Measurements from ENCODE around the gene SKIC3. TPM values are rescaled to one million over a fixed set of nuclear protein-coding genes. Genes with fewer than 3 reads are reported as not detected.
A peak's percentile ranks its signal among the peaks of the same experiment; 100 is the strongest.

Gene SKIC3
- total RNA-seq, 4 donors from 2014 or later, result 81.7 to 270 (median 91.8) TPM

- no peak for TF ChIP-seq POLR2A (IDR thresholded peaks at IDR 0.05)
- no peak for TF ChIP-seq POLR2AphosphoS5 (IDR thresholded peaks at IDR 0.05)
- no peak for TF ChIP-seq CTCF (IDR thresholded peaks at IDR 0.05)
- TF ChIP-seq EP300 (IDR thresholded peaks at IDR 0.05), result no peak
- Histone ChIP-seq H3K27me3 (no peaks in the 10 kb centered on the region), H3K4me1 (no peaks in the 10 kb centered on the region), H3K9me3 (no peaks in the 10 kb centered on the region), H3K27ac (no peak overlapping the region), H3K36me3 (peaks cover 1% of the 10 kb centered on the region), H3K4me3 (no peak overlapping the region)
- 83% methylated on average over 5 of the region's 5 CpGs for WGBS
- no peak for DNase-seq (ENCODE audit: low spot score in 2 of 2)
These were observed 8.6 kb upstream of the SKIC3 start for GRCh38 chr5:95563367-95563766.

- 92% methylated on average over 1 of the region's 1 CpG for WGBS
- Histone ChIP-seq H3K27ac (no peak overlapping the region), H3K4me1 (no peaks in the 10 kb centered on the region), H3K36me3 (no peaks in the 10 kb centered on the region), H3K4me3 (no peak overlapping the region), H3K9me3 (no peaks in the 10 kb centered on the region), H3K27me3 (no peaks in the 10 kb centered on the region)
- TF ChIP-seq EP300 (IDR thresholded peaks at IDR 0.05), result no peak
- TF ChIP-seq CTCF (IDR thresholded peaks at IDR 0.05), result no peak
- TF ChIP-seq POLR2A (IDR thresholded peaks at IDR 0.05), result no peak
- TF ChIP-seq POLR2AphosphoS5 (IDR thresholded peaks at IDR 0.05), result no peak
- no peak for DNase-seq (ENCODE audit: low spot score in 2 of 2)
These were observed 7.5 kb upstream of the SKIC3 start for GRCh38 chr5:95562282-95562681.

GRCh38 chr5:95557841-95558240 is 3.1 kb upstream of the SKIC3 start:
- Histone ChIP-seq H3K27me3 (no peaks in the 10 kb centered on the region), H3K4me3 (no peak overlapping the region), H3K4me1 (peaks cover 25% of the 10 kb centered on the region), H3K27ac (no peak overlapping the region), H3K36me3 (no peaks in the 10 kb centered on the region), H3K9me3 (no peaks in the 10 kb centered on the region)
- 78% methylated on average over 2 of the region's 2 CpGs for WGBS
- TF ChIP-seq EP300 (IDR thresholded peaks at IDR 0.05), result no peak
- no peak for TF ChIP-seq POLR2A (IDR thresholded peaks at IDR 0.05)
- no peak for TF ChIP-seq CTCF (IDR thresholded peaks at IDR 0.05)
- no peak for TF ChIP-seq POLR2AphosphoS5 (IDR thresholded peaks at IDR 0.05)
- DNase-seq (ENCODE audit: low spot score in 2 of 2), result no peak

- WGBS, result under 1% methylated on average over 9 of the region's 9 CpGs
These were observed 776 bp upstream of the SKIC3 start for GRCh38 chr5:95555553-95555952.

GRCh38 chr5:95554331-95554646 is 488 bp downstream of the SKIC3 start:
- under 1% methylated on average over 6 of the region's 6 CpGs for WGBS
- Histone ChIP-seq H3K27me3 (no peaks in the 10 kb centered on the region), H3K9me3 (no peaks in the 10 kb centered on the region), H3K27ac (peak overlapping the region; percentile 83), H3K4me1 (peaks cover 25% of the 10 kb centered on the region), H3K36me3 (peaks cover under 1% of the 10 kb centered on the region), H3K4me3 (peak overlapping the region; percentile 67)
- DNase-seq (ENCODE audit: low spot score in 2 of 2), result no peak
- TF ChIP-seq POLR2A (IDR thresholded peaks at IDR 0.05) (no peak), POLR2AphosphoS5 (IDR thresholded peaks at IDR 0.05) (no peak), CTCF (IDR thresholded peaks at IDR 0.05) (no peak), EP300 (IDR thresholded peaks at IDR 0.05) (no peak)

More at GRCh38 chr5:95555553-95555952, 776 bp upstream of the SKIC3 start:
- TF ChIP-seq POLR2A (IDR thresholded peaks at IDR 0.05), result no peak
- no peak for TF ChIP-seq CTCF (IDR thresholded peaks at IDR 0.05)
- TF ChIP-seq EP300 (IDR thresholded peaks at IDR 0.05), result no peak
- TF ChIP-seq POLR2AphosphoS5 (IDR thresholded peaks at IDR 0.05), result no peak
- Histone ChIP-seq H3K36me3 (no peaks in the 10 kb centered on the region), H3K4me1 (peaks cover 25% of the 10 kb centered on the region), H3K9me3 (no peaks in the 10 kb centered on the region), H3K27ac (peak overlapping the region; percentile 83), H3K27me3 (no peaks in the 10 kb centered on the region), H3K4me3 (peak overlapping the region; percentile 67)
- DNase-seq (ENCODE audit: low spot score in 2 of 2), result no peak

All from suprapubic skin (tissue), 4 donors.